MM.1S (cell line): ENCODE results near the gene PYGB.
A peak's percentile ranks its signal among the peaks of the same experiment; 100 is the strongest.

Experiments
- DNase-seq: peaks from one replicate; pipeline ENCODE4 v3.0.0-alpha.2; 2015
- H2AFZ ChIP-seq: fragments of 300-600 bp; sonication (generic); 2 replicates; pipeline ENCODE4 v1.6.0; 2016; ENCODE audit warnings: antibody characterized with exemption, low read length
- H3F3A ChIP-seq: fragments of 300-600 bp; sonication (generic); 2 replicates; pipeline ENCODE4 v1.6.1; 2016; ENCODE audit warnings: mild to moderate bottlenecking, antibody characterized with exemption, low read length, moderate library complexity, mixed read lengths; ENCODE audit not compliant: insufficient read depth
- H3K27ac ChIP-seq: fragments of 300-600 bp; sonication (generic); 2 replicates; pipeline ENCODE4 v1.5.1; 2016; ENCODE audit warnings: mild to moderate bottlenecking, low read length
- H3K27me3 ChIP-seq: fragments of 300-600 bp; sonication (generic); replicated peaks from 2 replicates; pipeline ENCODE4 v1.6.0; 2016; ENCODE audit warnings: low read length; ENCODE audit not compliant: insufficient read depth
- H3K36me3 ChIP-seq: fragments of 300-600 bp; sonication (generic); replicated peaks from 2 replicates; pipeline ENCODE4 v1.6.1; 2016; ENCODE audit warnings: mild to moderate bottlenecking, low read length, mixed read lengths; ENCODE audit not compliant: insufficient read depth
- H3K4me1 ChIP-seq: fragments of 300-600 bp; sonication (generic); 2 replicates; pipeline ENCODE4 v1.6.1; 2016; ENCODE audit warnings: low read length, mixed read lengths
- H3K4me2 ChIP-seq: fragments of 300-600 bp; sonication (generic); 2 replicates; pipeline ENCODE4 v1.6.0; 2016; ENCODE audit warnings: low read depth, low read length
- H3K4me3 ChIP-seq: fragments of 300-600 bp; sonication (generic); 2 replicates; pipeline ENCODE4 v1.5.1; 2016; ENCODE audit warnings: low read length, mixed read lengths
- H3K79me2 ChIP-seq: fragments of 300-600 bp; sonication (generic); 2 replicates; pipeline ENCODE4 v1.6.1; 2016; ENCODE audit warnings: mixed run types, low read length, mixed read lengths
- H3K9ac ChIP-seq: fragments of 300-600 bp; sonication (generic); 2 replicates; pipeline ENCODE4 v1.6.1; 2016; ENCODE audit warnings: low read length, mixed read lengths
- H3K9me2 ChIP-seq: fragments of 300-600 bp; sonication (generic); replicated peaks from 2 replicates; pipeline ENCODE4 v1.6.1; 2016; ENCODE audit warnings: mild to moderate bottlenecking, low read length, mixed read lengths; ENCODE audit not compliant: insufficient read depth
- H3K9me3 ChIP-seq: fragments of 300-600 bp; sonication (generic); replicated peaks from 2 replicates; pipeline ENCODE4 v1.6.1; 2016; ENCODE audit warnings: mild to moderate bottlenecking, low read length, mixed read lengths; ENCODE audit not compliant: insufficient read depth
- H4K20me1 ChIP-seq: fragments of 300-600 bp; sonication (generic); 2 replicates; pipeline ENCODE4 v1.6.1; 2016; ENCODE audit warnings: mild to moderate bottlenecking, low read length, moderate library complexity, mixed read lengths; ENCODE audit not compliant: insufficient read depth
- EZH2 ChIP-seq: fragments of 300-600 bp; sonication (generic); optimal IDR thresholded peaks from 2 replicates; pipeline ENCODE3; 2017; ENCODE audit warnings: low read depth, mild to moderate bottlenecking, antibody characterized with exemption, low read length, mixed read lengths
- EZH2phosphoT487 ChIP-seq: fragments of 300-600 bp; sonication (generic); IDR thresholded peaks from 2 replicates; pipeline ENCODE4 v1.6.1; 2018; ENCODE audit warnings: antibody characterized with exemption, low read length
- TF ChIP-seq, protein P1 (sequence below): fragments of 300-600 bp; sonication (generic); IDR thresholded peaks from 2 replicates; pipeline ENCODE4 v1.5.1; 2016; ENCODE audit warnings: antibody characterized with exemption, low read length, mixed read lengths

PYGB gene

DNA sequence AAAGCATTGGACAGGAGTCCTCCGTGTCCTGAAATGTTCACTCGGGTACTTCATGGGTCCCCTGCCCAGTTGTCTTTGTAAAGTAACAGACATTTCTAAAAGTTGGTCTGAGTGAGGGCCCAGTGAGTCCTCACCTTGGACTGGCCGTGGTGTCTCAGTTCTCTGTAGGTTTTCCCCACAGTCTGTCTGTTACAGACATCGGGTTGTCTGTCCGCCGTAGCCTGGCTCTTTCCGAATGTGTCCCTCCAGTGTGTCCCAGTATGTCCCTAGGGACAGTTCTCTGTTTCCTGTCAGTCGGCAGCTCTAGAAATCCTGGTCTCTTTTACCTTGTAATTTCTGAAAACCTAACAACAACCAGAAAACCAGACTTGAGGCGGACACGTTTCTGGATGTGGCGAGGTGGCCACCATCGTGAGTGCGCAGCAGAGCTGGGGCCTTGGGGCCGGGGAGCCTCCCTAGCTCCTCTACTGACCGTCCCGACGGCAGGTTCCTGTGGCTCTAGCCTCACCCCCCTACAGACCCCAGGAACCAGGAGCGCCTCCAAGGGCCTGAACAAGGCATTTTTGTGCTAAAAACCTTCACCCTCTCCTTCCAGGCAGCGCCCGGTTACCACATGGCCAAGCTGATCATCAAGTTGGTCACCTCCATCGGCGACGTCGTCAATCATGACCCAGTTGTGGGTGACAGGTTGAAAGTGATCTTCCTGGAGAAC lies 42.2 kb downstream of the PYGB start:
- Histone ChIP-seq H3K9ac (no peak overlapping the region), H3F3A (peaks cover 25% of the 10 kb centered on the region), H3K4me2 (no peak overlapping the region), H3K27me3 (no peaks in the 10 kb centered on the region), H3K27ac (peak overlapping the region; percentile 88; the same call in 1 of the 2 replicates), H3K4me1 (peaks cover 42% of the 10 kb centered on the region), H3K36me3 (no peaks in the 10 kb centered on the region; the same call in 1 of the 2 replicates), H3K4me3 (no peak overlapping the region), H3K79me2 (peaks cover 27% of the 10 kb centered on the region), H3K9me2 (no peaks in the 10 kb centered on the region), H3K9me3 (no peaks in the 10 kb centered on the region), H2AFZ (no peak overlapping the region), H4K20me1 (no peaks in the 10 kb centered on the region)
- no peak for DNase-seq
- TF ChIP-seq, protein P1, sequence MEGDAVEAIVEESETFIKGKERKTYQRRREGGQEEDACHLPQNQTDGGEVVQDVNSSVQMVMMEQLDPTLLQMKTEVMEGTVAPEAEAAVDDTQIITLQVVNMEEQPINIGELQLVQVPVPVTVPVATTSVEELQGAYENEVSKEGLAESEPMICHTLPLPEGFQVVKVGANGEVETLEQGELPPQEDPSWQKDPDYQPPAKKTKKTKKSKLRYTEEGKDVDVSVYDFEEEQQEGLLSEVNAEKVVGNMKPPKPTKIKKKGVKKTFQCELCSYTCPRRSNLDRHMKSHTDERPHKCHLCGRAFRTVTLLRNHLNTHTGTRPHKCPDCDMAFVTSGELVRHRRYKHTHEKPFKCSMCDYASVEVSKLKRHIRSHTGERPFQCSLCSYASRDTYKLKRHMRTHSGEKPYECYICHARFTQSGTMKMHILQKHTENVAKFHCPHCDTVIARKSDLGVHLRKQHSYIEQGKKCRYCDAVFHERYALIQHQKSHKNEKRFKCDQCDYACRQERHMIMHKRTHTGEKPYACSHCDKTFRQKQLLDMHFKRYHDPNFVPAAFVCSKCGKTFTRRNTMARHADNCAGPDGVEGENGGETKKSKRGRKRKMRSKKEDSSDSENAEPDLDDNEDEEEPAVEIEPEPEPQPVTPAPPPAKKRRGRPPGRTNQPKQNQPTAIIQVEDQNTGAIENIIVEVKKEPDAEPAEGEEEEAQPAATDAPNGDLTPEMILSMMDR = no peak
- no peak for TF ChIP-seq EZH2
- no peak for TF ChIP-seq EZH2phosphoT487

DNA sequence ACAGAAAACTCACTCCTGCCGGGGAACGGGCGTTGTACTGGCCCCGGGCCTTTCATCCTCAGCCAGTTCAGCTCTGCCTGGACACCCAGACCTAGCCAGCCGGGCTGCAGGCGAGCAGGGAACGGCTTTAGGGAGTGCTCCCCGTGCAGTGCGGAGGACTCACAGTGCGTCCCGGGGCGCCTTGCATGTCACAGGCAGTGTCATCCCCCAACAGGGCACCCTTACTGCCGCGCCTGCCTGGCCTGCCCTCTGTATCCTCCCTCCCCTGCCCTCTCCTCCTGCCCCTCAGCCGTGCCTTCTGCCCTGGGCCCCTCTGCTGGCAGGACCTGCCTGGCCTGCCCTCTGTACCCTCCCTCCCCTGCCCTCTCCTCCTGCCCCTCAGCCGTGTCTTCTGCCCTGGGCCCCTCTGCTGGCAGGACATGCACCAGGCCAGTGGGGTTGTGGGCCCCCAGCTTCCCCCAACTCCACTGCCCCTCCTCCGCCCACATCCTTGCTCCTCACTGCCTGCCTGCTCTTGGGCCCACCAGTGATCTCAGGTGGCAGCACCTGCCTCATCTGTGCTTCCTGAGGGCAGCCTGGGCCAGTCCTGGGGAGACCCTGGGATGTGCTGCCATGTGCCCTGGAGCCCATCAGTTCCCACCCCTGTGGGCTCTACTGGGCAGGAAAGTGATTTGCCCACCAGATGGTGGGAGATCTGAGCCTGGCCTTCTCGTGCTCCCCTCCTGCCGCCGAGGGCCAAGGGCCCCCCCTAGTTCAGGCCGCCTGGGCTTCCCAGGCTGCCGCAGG lies 43.0 kb downstream of the PYGB start:
- no peaks in the 10 kb centered on the region for H4K20me1 ChIP-seq
- no peak overlapping the region for H3K4me3 ChIP-seq
- DNase-seq = no peak
- H3K27me3 ChIP-seq = no peaks in the 10 kb centered on the region
- H3F3A ChIP-seq = peaks cover 33% of the 10 kb centered on the region
- peaks cover 19% of the 10 kb centered on the region for H3K79me2 ChIP-seq
- H3K9me2 ChIP-seq = no peaks in the 10 kb centered on the region
- TF ChIP-seq EZH2phosphoT487 = no peak
- TF ChIP-seq EZH2 = no peak
- no peak overlapping the region for H3K27ac ChIP-seq
- H2AFZ ChIP-seq = no peak overlapping the region
- no peaks in the 10 kb centered on the region for H3K36me3 ChIP-seq
- H3K4me1 ChIP-seq = peaks cover 50% of the 10 kb centered on the region
- no peak overlapping the region for H3K9ac ChIP-seq
- H3K9me3 ChIP-seq = no peaks in the 10 kb centered on the region
- no peak overlapping the region for H3K4me2 ChIP-seq

DNA sequence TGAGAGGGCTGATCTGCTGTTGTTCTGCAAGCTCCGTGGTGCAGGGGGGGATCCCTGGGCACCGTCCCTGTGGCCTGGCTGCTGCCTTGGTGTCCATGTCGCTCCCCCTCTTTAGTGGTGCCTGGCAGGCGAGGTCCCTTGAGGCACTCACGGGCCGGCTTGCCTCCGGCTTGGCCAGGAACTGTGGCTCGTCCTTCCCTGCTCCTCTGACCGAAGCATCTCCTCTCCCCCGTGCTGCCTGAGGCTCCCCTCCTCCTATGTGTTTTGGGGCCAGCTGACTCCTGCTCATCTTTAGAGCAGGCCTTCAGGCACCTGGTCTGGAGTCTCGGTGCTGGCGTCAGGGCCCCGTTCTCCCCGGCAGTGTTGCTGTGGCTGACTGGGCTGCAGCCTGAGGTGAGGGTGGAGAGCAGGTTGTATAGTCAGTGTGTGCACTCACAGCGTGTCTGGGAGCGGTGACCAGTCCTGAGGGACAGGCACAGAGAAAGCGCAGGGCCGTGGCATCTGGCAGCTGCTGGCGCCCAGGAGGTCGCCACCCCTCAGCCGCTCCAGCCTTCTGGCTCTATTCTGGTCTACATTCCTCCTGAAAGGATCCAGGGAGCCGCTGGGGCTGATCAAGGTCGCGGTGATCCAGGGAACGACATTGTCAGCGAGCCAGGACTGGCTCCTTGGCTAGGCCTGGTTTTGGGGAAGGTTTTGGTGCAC lies 43.7 kb downstream of the PYGB start:
- Histone ChIP-seq H3F3A (peaks cover 40% of the 10 kb centered on the region), H3K79me2 (peaks cover 18% of the 10 kb centered on the region), H4K20me1 (no peaks in the 10 kb centered on the region), H3K27ac (no peak overlapping the region; the same call in 1 of the 2 replicates), H3K4me3 (no peak overlapping the region), H3K27me3 (no peaks in the 10 kb centered on the region), H3K4me2 (no peak overlapping the region), H3K9me3 (no peaks in the 10 kb centered on the region), H3K36me3 (no peaks in the 10 kb centered on the region), H3K9ac (no peak overlapping the region), H2AFZ (no peak overlapping the region), H3K4me1 (peaks cover 57% of the 10 kb centered on the region), H3K9me2 (no peaks in the 10 kb centered on the region)
- no peak for DNase-seq
- TF ChIP-seq EZH2phosphoT487 = no peak
- TF ChIP-seq, protein P1 = no peak
- no peak for TF ChIP-seq EZH2
